Activated naive CD8-positive, alpha-beta T cell treated with anti-CD3 and anti-CD28 coated beads, Interleukin-2, amount 10 ng/mL, durations not matched to agents 7 days and 5 days (primary cell): ENCODE data around the gene MOCS1. TPM values are rescaled to one million over a fixed set of nuclear protein-coding genes. Genes with fewer than 3 reads are reported as not detected.
A peak's percentile ranks its signal among the peaks of the same experiment; 100 is the strongest.
"Not testable (repeated sequence)": the region's sequence is repeated elsewhere in the genome, so short reads cannot be mapped to it uniquely, and the experiment has no call there.

Experiments
- ATAC-seq: fragments of 150-1000 bp; cut with Tn5 transposase; one replicate; pipeline ENCODE4 v1.10.0; 2021; ENCODE audit warnings: low read depth, moderate library complexity
- POLR2A ChIA-PET: fragments of 350-600 bp; sonication (Branson Sonifier 250); formaldehyde crosslinking; loops from one replicate; lab custom pipeline; 2021; ENCODE audit warnings: antibody characterized with exemption; lab: Charles Lee
- DNase-seq: peaks from one replicate; pipeline ENCODE4 v3.0.0; 2021
- H3K27ac Mint-ChIP-seq: one replicate; pipeline ENCODE4 v1.8.0; 2022; ENCODE audit warnings: mild to moderate bottlenecking, mixed read lengths
- H3K27me3 Mint-ChIP-seq: one replicate; pipeline ENCODE4 v1.8.0; 2022; ENCODE audit warnings: mild to moderate bottlenecking, moderate library complexity, mixed read lengths
- H3K36me3 Mint-ChIP-seq: one replicate; pipeline ENCODE4 v1.8.0; 2021; ENCODE audit warnings: mild to moderate bottlenecking, mixed read lengths
- H3K4me1 Mint-ChIP-seq: one replicate; pipeline ENCODE4 v1.8.0; 2021; ENCODE audit warnings: mixed read lengths
- H3K4me3 Mint-ChIP-seq: one replicate; pipeline ENCODE4 v1.8.0; 2022; ENCODE audit warnings: mild to moderate bottlenecking, moderate library complexity, mixed read lengths
- H3K9me3 Mint-ChIP-seq: one replicate; pipeline ENCODE4 v1.8.0; 2021; ENCODE audit warnings: mixed read lengths
- total RNA-seq, 2 experiments: library from RNA; stranded (reverse); gene quantifications; one replicate each; pipeline ENCODE4 v1.2.3, GENCODE V29; 2021

MOCS1 gene
- under 1 TPM; 0.37 to 0.61 TPM for total RNA-seq

DNA sequence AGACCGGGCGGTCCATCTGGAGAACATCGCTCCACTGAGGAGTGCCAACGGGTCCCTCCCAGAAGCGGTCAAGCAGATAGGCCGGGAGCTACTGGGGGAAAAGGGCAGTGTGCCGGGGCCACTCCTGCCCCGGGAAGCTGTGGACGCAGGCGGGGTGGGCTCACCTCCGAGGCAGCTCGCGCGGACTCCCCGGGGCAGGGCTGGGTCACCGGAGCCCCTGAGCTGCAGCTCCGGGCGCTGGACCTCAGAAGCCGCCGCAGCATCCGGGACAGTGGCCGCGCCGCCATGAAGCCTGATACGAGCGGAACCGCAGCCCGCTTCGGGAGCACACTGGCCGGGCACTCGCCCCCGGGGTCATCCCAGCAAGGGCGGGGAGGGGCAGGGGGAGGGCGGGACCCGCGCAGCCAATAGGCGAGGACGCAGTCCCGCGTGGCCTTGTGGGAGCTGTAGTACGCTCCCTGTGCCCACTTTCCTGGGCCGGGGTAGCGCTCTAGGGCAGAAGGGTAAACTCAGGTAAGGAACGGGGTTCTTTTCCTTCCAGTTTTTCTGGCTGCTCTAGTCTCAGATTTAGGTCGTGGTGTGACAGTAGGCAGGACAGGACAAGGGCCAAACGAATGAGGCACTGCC is at the start of gene MOCS1:
MOCS1 (minus strand) TSS at position 332 of the 627 bp plus-strand sequence; CDS start at position 287, 45 bp downstream.
- ATAC-seq (peak; percentile 81), DNase-seq (peak; percentile 54)
- Mint-ChIP-seq H3K4me1 (peaks cover 2% of the 10 kb centered on the region), H3K9me3 (no peaks in the 10 kb centered on the region), H3K4me3 (peak within 1 kb of the TSS; percentile 83), H3K27me3 (peaks cover 9% of the 10 kb centered on the region), H3K27ac (peak within 1 kb of the TSS; percentile 15), H3K36me3 (no peaks in the 10 kb centered on the region)
- POLR2A ChIA-PET: no interaction called here

DNA sequence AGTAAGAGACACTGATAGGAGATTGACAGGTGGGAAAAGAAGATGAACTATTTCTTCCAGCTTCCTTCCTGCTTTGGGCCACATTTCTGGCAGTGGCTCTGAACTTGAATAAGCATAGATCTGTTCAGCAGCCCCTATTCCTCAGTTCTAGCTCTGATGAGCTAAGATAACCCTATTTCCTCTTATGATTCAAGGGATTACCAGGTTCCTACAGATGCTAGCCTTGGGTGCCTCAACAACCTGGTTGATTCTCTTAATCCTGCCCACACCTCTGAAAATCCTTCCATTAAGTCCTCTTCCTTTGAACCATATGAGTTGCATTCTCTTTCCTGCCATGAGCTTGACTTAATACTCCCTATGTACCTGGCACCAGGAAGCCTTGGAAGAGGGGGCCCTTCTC is 49.8 kb upstream of the MOCS1 start:
- Mint-ChIP-seq H3K4me1 (no peaks in the 10 kb centered on the region), H3K36me3 (no peaks in the 10 kb centered on the region), H3K27ac (no peak overlapping the region), H3K27me3 (no peaks in the 10 kb centered on the region), H3K9me3 (no peaks in the 10 kb centered on the region), H3K4me3 (no peak overlapping the region)
- POLR2A ChIA-PET: no interaction called here
- ATAC-seq (no peak), DNase-seq (no peak)

DNA sequence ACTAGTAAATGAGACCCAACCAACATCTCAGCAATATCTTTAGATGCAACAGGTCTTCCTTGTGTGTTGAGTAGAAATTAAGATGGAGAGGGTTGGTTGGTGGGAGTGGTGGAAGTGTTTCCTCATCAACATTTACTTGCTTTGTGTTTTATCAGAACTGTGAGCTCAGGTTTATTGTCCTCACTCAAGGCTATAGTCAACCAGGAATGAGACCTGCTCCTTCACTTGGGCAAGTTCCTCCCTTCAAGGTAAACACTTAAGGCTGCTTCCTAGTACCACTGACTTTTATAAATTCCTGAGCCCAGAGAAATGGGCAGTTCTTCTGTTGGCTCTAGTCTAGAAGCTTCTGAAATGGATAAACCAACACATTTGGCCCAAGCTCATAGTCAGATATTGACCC is 48.9 kb upstream of the MOCS1 start:
- DNase-seq: no peak
- Mint-ChIP-seq H3K9me3 (no peaks in the 10 kb centered on the region), H3K27ac (no peak overlapping the region), H3K27me3 (peaks cover 2% of the 10 kb centered on the region), H3K36me3 (no peaks in the 10 kb centered on the region), H3K4me3 (no peak overlapping the region), H3K4me1 (no peaks in the 10 kb centered on the region)
- POLR2A ChIA-PET: no interaction called here
- ATAC-seq: no peak

DNA sequence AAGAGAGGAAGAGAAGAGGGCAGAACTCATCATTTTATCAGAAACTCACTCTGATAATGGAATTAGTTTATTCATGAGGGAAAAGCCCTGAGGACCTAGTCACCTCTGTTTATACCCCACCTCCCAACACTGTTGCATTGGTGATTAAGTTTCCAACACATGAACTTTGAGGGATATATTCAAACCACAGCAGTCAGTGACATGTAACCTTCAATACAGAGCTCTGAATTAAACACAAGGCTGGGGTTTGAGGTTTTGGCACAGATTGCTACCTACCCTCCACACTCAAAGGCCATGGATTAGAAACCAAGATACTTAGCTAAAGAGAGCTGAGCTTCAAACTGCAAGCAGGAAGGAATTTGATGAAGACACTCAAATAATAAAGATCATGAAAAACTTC is 48.5 kb upstream of the MOCS1 start:
- H3K4me1 Mint-ChIP-seq: no peaks in the 10 kb centered on the region
- DNase-seq (no peak), ATAC-seq (no peak)
- H3K4me3 Mint-ChIP-seq: no peak overlapping the region
- no peaks in the 10 kb centered on the region for H3K36me3 Mint-ChIP-seq
- POLR2A ChIA-PET: no interaction called here
- no peaks in the 10 kb centered on the region for H3K9me3 Mint-ChIP-seq
- peaks cover 2% of the 10 kb centered on the region for H3K27me3 Mint-ChIP-seq
- H3K27ac Mint-ChIP-seq: no peak overlapping the region

DNA sequence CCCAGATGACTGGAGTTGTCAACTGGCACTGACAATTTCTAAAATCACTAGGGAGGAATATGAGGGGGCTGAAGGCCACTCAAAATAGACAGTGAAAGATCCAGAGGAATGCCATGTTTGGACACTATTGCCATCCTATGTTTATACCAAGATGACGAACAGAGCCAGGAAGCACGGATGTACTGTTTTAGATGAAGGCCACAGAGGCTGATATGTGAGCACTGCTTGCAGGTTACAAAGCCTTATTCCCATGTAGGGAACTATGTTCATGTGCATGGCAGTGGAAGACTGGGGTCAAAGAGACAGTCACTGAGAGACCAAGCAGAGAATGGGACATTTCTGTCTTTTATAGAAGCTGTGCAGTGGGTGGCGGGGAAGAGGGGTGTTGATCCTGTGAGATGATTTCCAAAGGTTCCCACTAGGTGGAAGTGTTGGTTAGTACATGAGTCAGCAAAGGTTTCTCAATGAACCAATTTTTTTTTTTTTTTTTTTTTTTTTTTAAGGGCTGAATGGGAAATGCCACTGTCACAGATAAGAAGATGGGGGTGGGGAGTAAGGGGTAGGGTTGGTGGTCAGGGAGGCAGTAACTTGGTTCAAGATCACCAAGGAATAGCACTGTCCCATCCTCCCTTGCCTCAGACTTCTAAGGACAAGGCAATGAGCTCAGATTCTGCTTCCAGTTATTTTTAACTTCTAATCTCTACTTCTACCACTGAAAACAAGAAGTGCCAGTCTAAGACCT is 46.7 kb upstream of the MOCS1 start:
- no peak overlapping the region for H3K4me3 Mint-ChIP-seq
- DNase-seq (no peak), ATAC-seq (no peak)
- peaks cover 2% of the 10 kb centered on the region for H3K27me3 Mint-ChIP-seq
- POLR2A ChIA-PET: no interaction called here
- no peaks in the 10 kb centered on the region for H3K36me3 Mint-ChIP-seq
- H3K4me1 Mint-ChIP-seq: no peaks in the 10 kb centered on the region
- H3K9me3 Mint-ChIP-seq: no peaks in the 10 kb centered on the region
- H3K27ac Mint-ChIP-seq: no peak overlapping the region

DNA sequence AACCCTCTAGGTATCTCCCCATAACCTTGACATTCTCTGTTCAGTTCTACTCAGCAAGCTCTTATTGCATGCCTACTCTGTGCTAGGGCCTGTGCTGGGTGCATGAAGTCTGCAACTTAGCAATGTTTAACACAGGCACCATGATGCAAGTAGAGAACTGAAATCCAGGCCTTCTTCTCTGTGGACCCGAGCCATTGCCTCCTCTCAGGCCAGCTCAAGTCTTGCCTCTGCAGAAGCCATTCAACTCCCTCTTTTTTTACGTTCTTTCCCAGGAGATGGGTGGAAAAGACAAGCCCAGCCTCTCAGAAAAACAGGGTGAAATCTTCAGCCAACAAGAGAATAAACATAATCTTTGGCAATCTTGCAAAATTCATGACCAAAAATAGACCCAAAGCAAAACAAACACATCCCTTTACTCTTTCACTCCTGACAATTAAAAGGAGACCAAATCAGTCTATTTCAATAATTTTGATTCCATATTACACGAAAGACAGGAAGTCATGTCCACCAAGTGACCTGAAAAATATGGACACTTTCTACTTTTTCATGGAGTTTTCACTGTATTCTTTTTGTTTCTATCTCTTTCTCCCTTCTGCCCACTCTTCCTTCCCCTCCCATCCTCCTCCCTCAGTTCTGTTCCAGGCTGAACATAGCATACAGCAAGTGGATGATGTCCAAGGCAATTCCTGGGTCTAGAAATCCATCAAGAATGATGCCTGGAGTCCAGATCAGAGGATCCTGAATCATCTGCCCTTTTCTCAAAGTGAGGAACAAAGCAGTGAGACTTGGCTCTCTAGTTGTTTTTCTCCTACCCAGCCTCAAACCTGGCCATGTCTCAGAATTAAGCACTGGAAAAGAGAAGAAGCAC is 45.4 kb upstream of the MOCS1 start:
- H3K9me3 Mint-ChIP-seq: no peaks in the 10 kb centered on the region
- H3K4me3 Mint-ChIP-seq: no peak overlapping the region
- peaks cover 2% of the 10 kb centered on the region for H3K27me3 Mint-ChIP-seq
- no peak overlapping the region for H3K27ac Mint-ChIP-seq
- H3K4me1 Mint-ChIP-seq: no peaks in the 10 kb centered on the region
- no peak for DNase-seq
- ATAC-seq: no peak
- H3K36me3 Mint-ChIP-seq: no peaks in the 10 kb centered on the region
- POLR2A ChIA-PET: no interaction called here

DNA sequence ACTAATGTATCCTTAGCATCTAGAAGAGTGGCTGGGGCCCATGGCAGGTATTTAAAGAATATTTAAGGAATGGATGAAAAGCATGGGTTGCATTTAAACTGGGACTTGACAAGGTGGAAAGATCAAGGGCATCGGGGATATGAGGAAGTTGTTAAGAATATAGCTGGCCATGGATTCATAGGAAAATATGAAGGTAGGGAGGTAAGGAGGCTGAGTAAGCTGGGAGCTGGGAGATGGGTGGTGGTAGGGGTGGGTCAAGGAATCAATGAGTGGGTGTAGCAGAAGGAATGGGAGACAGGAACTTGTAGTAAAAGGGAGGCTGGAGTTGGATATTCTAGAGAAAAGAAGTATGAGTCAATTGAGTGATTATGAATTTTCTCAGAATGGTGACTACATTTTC is 44.0 kb upstream of the MOCS1 start:
- Mint-ChIP-seq H3K4me3 (no peak overlapping the region), H3K4me1 (no peaks in the 10 kb centered on the region), H3K27me3 (peaks cover 2% of the 10 kb centered on the region), H3K9me3 (no peaks in the 10 kb centered on the region), H3K36me3 (no peaks in the 10 kb centered on the region), H3K27ac (no peak overlapping the region)
- DNase-seq (no peak), ATAC-seq (no peak)
- POLR2A ChIA-PET: no interaction called here

DNA sequence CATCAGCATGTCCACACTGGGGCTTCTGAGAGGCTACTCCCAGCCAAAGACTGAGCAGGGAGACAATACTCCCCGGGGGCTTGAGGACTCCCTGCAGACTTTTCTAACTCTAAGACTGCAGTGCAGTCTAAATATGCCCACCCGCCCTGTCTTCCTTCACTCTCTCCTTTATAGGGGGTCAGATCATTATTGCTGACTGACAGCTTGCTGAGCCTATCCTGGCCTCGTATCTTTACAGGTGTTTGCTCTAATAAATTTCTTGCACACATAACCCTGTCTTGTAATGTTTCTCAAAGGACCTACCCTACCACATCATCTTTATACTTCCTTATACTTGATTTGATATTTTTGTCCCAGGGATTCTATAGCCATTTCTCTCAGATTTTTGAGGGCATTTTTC is 39.4 kb upstream of the MOCS1 start:
- no peak overlapping the region for H3K27ac Mint-ChIP-seq
- H3K27me3 Mint-ChIP-seq: no peaks in the 10 kb centered on the region
- POLR2A ChIA-PET: no interaction called here
- no peaks in the 10 kb centered on the region for H3K36me3 Mint-ChIP-seq
- H3K4me1 Mint-ChIP-seq: no peaks in the 10 kb centered on the region
- no peak for DNase-seq
- ATAC-seq: no peak
- H3K4me3 Mint-ChIP-seq: no peak overlapping the region
- H3K9me3 Mint-ChIP-seq: no peaks in the 10 kb centered on the region

DNA sequence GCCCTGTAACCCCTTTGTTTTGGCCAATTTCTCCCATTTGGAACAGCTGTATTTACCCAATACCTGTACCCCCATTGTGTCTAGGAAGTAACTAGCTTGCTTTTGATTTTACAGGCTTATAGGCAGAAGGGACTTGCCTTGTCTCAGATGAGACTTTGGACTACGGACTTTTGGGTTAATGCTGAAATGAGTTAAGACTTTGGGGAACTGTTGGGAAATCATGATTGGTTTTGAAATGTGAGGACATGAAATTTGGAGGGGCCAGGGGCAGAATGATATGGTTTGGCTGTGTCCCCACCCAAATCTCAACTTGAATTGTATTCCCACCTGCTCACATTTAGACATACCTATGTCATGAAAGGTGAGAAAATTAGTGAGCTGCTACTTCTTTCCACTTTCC is 38.5 kb upstream of the MOCS1 start:
- H3K36me3 Mint-ChIP-seq, H3K27me3 Mint-ChIP-seq, H3K9me3 Mint-ChIP-seq, POLR2A ChIA-PET, H3K4me1 Mint-ChIP-seq, ATAC-seq, H3K4me3 Mint-ChIP-seq, DNase-seq, H3K27ac Mint-ChIP-seq: not testable (repeated sequence)

DNA sequence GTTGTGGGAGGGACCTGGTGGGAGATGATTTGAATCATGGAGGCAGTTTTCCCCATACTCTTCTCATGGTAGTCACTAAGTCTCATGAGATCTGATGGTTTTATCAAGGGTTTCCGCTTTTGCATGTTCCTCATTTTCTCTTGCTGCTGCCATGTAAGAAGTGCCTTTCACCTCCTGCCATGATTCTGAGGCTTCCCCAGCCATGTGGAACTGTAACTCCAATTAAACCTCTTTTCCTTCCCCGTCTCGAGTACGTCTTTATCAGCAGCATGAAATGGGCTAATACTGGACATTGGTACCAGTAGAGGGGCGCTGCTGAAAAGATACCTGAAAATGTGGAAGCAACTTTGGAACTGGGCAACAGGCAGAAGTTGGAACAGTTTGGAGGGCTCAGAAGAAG is 36.9 kb upstream of the MOCS1 start:
- H3K27me3 Mint-ChIP-seq, ATAC-seq, H3K4me3 Mint-ChIP-seq, H3K27ac Mint-ChIP-seq, POLR2A ChIA-PET, H3K4me1 Mint-ChIP-seq, H3K9me3 Mint-ChIP-seq, H3K36me3 Mint-ChIP-seq, DNase-seq: not testable (repeated sequence)

DNA sequence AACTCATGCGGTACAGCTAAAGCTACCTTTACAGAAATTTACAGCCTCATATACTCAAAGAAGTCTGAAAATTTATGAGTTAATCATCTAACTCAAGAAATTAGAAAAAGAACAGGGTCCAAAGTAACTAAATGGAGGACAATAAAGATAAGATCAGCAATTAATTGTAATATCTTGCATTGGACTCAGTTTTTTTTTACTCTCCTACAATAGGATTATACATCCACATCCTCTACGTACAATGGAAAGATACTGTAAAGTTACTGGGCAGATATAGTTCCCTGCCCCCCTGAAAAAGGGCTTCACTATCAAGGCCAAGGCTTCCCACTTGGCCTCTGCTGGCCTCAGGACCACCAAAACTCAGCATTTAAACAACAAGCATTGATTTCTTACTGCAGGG is 31.5 kb upstream of the MOCS1 start:
- no peak for DNase-seq
- Mint-ChIP-seq H3K9me3 (peaks cover 1% of the 10 kb centered on the region), H3K36me3 (peaks cover 1% of the 10 kb centered on the region), H3K27me3 (peaks cover 7% of the 10 kb centered on the region), H3K4me1 (peaks cover 2% of the 10 kb centered on the region), H3K4me3 (no peak overlapping the region), H3K27ac (no peak overlapping the region)
- no peak for ATAC-seq
- POLR2A ChIA-PET: no interaction called here

DNA sequence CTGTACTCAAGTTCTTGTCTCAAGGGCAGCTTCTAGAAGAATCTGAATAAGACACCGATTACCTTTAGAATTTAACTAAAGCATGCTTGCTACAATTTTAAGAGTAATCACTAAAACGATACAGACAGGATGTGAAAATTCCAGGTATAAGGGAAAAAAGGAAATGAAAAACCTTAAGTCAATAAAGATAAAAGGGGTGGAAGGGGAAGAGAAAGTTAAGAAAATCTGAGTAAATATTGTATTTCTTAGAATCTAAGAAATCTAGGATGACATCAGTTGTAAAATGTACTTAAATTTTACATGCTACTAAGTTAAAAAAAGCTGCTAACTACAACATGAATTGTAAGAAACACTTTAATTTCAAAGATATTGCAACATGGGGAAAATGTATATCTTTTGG is 30.3 kb upstream of the MOCS1 start:
- peaks cover 1% of the 10 kb centered on the region for H3K36me3 Mint-ChIP-seq
- no peak overlapping the region for H3K27ac Mint-ChIP-seq
- peaks cover 1% of the 10 kb centered on the region for H3K9me3 Mint-ChIP-seq
- no peak overlapping the region for H3K4me3 Mint-ChIP-seq
- H3K4me1 Mint-ChIP-seq: peaks cover 2% of the 10 kb centered on the region
- no peak for ATAC-seq
- POLR2A ChIA-PET: no interaction called here
- no peak for DNase-seq
- H3K27me3 Mint-ChIP-seq: peaks cover 7% of the 10 kb centered on the region

DNA sequence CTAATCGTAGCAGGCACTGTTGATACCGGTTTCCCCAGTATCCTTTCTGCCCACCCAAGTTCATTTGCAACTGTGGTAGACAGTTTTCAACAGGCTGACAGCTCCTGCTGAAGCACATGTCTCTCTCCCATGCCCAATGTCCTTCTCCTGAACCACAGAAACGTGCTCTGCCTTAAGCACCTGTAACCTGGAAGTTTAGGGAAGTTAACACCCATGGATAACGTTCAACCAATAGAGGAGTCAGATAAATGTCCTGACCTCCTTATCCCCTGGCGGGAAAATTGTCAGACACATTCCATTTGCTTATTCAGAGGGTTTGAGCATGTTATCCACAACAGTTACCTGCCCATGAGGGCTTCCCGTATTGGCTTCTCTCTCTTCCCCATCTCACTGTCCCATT is 29.8 kb upstream of the MOCS1 start:
- Mint-ChIP-seq H3K9me3 (peaks cover 1% of the 10 kb centered on the region), H3K27ac (no peak overlapping the region), H3K27me3 (peaks cover 7% of the 10 kb centered on the region), H3K4me3 (no peak overlapping the region), H3K36me3 (peaks cover 1% of the 10 kb centered on the region), H3K4me1 (peaks cover 2% of the 10 kb centered on the region)
- no peak for ATAC-seq
- POLR2A ChIA-PET: no interaction called here
- no peak for DNase-seq
